GM10248 (cell line): ENCODE results near the gene CHN1.

ENCODE experiments used
- CTCF ChIA-PET: fragments of 300-600 bp; sonication (Branson Sonifier 250); formaldehyde crosslinking; extraction: SDS; loops from one replicate; lab custom pipeline; 2021; ENCODE audit warnings: antibody characterized with exemption; lab: Yijun Ruan, JAX
- POLR2A ChIA-PET: fragments of 350-650 bp; sonication (Branson Sonifier 250); formaldehyde crosslinking; extraction: SDS; loops from one replicate; lab custom pipeline; 2020; ENCODE audit warnings: antibody characterized with exemption; lab: Yijun Ruan, JAX
- DNase-seq: peaks from one replicate; pipeline ENCODE4 v3.0.0; 2012; ENCODE audit errors: extremely low spot score
- CTCF ChIP-seq: IDR thresholded peaks from 2 replicates; pipeline ENCODE4 v1.5.1; 2012; ENCODE audit warnings: mild to moderate bottlenecking, low read depth; ENCODE audit errors: extremely low read depth, missing control alignments, control extremely low read depth

CHN1 gene

GRCh38 chr2:175026385-175026784 is 21.2 kb upstream of the CHN1 start:
- POLR2A ChIA-PET = no interaction called here
- TF ChIP-seq CTCF = no peak
- no peak for DNase-seq
- CTCF ChIA-PET = no interaction called here

- POLR2A ChIA-PET = no interaction called here
- CTCF ChIA-PET = no interaction called here
- no peak for DNase-seq
- TF ChIP-seq CTCF = no peak
These were observed 20.8 kb upstream of the CHN1 start for GRCh38 chr2:175025946-175026345.

- TF ChIP-seq CTCF = no peak
- ChIA-PET POLR2A (no interaction called here), CTCF (no interaction called here)
- DNase-seq = no peak
These were observed 20.1 kb upstream of the CHN1 start for GRCh38 chr2:175025233-175025632.

GRCh38 chr2:175022923-175023322 is 17.7 kb upstream of the CHN1 start:
- TF ChIP-seq CTCF = no peak
- POLR2A ChIA-PET = no interaction called here
- CTCF ChIA-PET = no interaction called here
- no peak for DNase-seq

GRCh38 chr2:175019566-175020327 is 14.6 kb upstream of the CHN1 start:
- no peak for TF ChIP-seq CTCF
- POLR2A ChIA-PET = no interaction called here

GRCh38 chr2:175017618-175018414 is 12.6 kb upstream of the CHN1 start:
- no peak for DNase-seq
- TF ChIP-seq CTCF = no peak
- CTCF ChIA-PET = interaction anchor here (1.0 to 1.4 kb wide), 2 partner anchors 13 to 313 kb away, joined by 3 read pairs; no protein-coding TSS in a partner anchor
- POLR2A ChIA-PET = no interaction called here

More at GRCh38 chr2:175019566-175020327, 14.6 kb upstream of the CHN1 start:
- no peak for DNase-seq
- CTCF ChIA-PET = interaction anchor here (0.7 kb wide), 1 partner anchor 12 kb away, joined by 3 read pairs; no protein-coding TSS in a partner anchor
